IgD-negative memory B cell (primary cell): Measurements from ENCODE around the gene DNAJB7. TPM values are rescaled to one million over a fixed set of nuclear protein-coding genes. Genes with fewer than 3 reads are reported as not detected.
"Not testable (repeated sequence)": the region's sequence is repeated elsewhere in the genome, so short reads cannot be mapped to it uniquely, and the experiment has no call there.

Experiments used
- H3K27ac Mint-ChIP-seq, 3 donors: one replicate each; pipeline ENCODE4 v1.8.0; 2020 to 2022; ENCODE audit warnings: mild to moderate bottlenecking in 3 of 3, mixed read lengths in 3 of 3, moderate library complexity in 1 of 3
- H3K27me3 Mint-ChIP-seq: one replicate; pipeline ENCODE4 v1.8.0; 2021; ENCODE audit warnings: mixed read lengths
- H3K36me3 Mint-ChIP-seq: one replicate; pipeline ENCODE4 v1.8.0; 2020; ENCODE audit warnings: mild to moderate bottlenecking, mixed read lengths
- H3K4me1 Mint-ChIP-seq, 3 donors: one replicate each; pipeline ENCODE4 v1.8.0; 2020 to 2022; ENCODE audit warnings: mixed read lengths in 3 of 3, mild to moderate bottlenecking in 1 of 3
- H3K4me3 Mint-ChIP-seq, 4 donors: one replicate each; pipeline ENCODE4 v1.8.0; 2020 to 2022; ENCODE audit warnings: mild to moderate bottlenecking in 4 of 4, mixed read lengths in 4 of 4, moderate library complexity in 3 of 4
- H3K9me3 Mint-ChIP-seq, 3 donors: one replicate each; pipeline ENCODE4 v1.8.0; 2020 to 2021; ENCODE audit warnings: mixed read lengths in 3 of 3, mild to moderate bottlenecking in 1 of 3
- polyA plus RNA-seq: library from polyadenylated mRNA; unstranded; fragments of 300-500 nt; fragmentation: Illumina TruSeq; gene quantifications from one replicate; pipeline ENCODE4 v1.2.3, GENCODE V29; 2021

Gene DNAJB7
- polyA plus RNA-seq, 1 donor from 2014 or later = 0.09 TPM

DNA sequence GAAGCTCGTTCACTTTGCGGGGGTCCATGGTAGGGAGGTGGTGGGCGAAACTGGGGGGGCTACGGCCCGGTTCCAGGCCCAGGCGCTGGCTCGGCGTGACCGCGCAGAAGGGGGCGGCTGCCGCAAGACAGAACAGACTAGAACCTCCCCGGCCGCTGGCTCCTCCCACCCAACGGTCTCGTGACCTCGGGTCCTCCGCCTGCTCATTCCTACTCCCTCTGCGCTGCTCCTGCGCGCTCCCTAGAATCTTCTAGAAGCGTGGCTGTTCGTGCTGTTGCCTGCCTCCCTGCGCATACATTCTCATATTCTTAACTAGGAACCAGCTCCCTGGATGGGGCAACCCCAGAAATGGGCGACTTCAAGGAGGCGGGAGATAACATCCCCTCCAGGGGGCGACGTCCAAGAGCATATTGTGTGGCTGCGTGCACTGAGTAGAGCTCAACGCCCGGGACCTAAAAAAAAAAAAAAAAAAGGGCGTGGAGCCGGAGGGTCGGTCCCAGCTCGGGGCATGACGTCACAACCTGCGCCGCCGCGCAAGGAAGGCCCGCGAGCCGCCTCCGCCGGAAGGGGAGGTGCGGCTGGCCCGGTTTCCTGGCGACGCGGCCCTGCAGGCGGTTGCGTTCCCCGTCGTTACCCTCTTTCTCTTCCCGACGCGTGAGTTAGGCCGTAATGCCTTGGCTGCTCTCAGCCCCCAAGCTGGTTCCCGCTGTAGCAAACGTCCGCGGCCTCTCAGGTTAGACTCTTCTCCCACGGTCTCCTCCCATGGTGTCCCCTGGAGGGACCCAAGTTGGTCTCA lies 5.2 kb downstream of the DNAJB7 start, which contains the start of the genes ST13 and XPNPEP3:
Gene ST13, minus strand, starts transcription at position 127 of the 796 bp plus-strand sequence. Its CDS starts 99 bp downstream, at position 28.
Gene XPNPEP3, plus strand, starts transcription at position 636 of the 796 bp plus-strand sequence. Its CDS starts 34 bp downstream, at position 670.
- no peaks in the 10 kb centered on the region for H3K9me3 Mint-ChIP-seq
- H3K27ac Mint-ChIP-seq = peak within 1 kb of the TSS; percentile 96 to 100 (median 100)
- peak within 1 kb of the TSS; percentile 96 to 99 (median 98) for H3K4me3 Mint-ChIP-seq
- peaks cover 1% of the 10 kb centered on the region for H3K36me3 Mint-ChIP-seq
- peaks cover 24 to 37% (median 37%) of the 10 kb centered on the region in 3 donors for H3K4me1 Mint-ChIP-seq
- H3K27me3 Mint-ChIP-seq = no peaks in the 10 kb centered on the region

DNA sequence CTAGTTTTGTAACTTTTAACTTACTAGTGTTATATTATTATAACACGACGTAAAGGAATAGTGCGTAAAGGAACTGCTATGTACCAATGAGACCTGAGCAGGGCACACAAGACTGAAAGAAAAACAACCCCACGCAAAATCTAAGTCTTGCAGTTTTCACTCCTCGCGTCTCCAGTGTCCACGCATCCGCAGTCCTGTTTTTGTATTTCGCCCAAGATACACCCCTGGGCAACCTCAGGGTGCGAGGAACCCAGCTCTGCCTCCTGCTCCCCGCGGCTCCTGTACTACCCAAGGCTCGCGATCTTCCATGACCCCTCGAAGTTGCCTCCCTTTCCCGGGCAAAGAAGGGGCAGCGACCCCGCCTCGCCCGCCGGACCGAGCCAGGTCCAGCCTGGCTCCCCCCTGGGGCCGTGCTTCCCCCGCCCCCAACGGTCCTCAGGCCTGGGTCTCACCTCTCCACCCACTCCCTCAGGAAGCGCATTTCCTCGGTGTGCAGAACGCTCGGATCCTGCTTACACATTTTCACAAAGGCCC lies 5.9 kb downstream of the DNAJB7 start:
- peak overlapping the region; percentile 96 to 100 (median 100) for H3K27ac Mint-ChIP-seq
- peaks cover 28 to 42% (median 41%) of the 10 kb centered on the region in 3 donors for H3K4me1 Mint-ChIP-seq
- H3K36me3 Mint-ChIP-seq = no peaks in the 10 kb centered on the region
- H3K9me3 Mint-ChIP-seq = no peaks in the 10 kb centered on the region
- no peaks in the 10 kb centered on the region for H3K27me3 Mint-ChIP-seq
- peak overlapping the region; percentile 96 to 99 (median 98) for H3K4me3 Mint-ChIP-seq

DNA sequence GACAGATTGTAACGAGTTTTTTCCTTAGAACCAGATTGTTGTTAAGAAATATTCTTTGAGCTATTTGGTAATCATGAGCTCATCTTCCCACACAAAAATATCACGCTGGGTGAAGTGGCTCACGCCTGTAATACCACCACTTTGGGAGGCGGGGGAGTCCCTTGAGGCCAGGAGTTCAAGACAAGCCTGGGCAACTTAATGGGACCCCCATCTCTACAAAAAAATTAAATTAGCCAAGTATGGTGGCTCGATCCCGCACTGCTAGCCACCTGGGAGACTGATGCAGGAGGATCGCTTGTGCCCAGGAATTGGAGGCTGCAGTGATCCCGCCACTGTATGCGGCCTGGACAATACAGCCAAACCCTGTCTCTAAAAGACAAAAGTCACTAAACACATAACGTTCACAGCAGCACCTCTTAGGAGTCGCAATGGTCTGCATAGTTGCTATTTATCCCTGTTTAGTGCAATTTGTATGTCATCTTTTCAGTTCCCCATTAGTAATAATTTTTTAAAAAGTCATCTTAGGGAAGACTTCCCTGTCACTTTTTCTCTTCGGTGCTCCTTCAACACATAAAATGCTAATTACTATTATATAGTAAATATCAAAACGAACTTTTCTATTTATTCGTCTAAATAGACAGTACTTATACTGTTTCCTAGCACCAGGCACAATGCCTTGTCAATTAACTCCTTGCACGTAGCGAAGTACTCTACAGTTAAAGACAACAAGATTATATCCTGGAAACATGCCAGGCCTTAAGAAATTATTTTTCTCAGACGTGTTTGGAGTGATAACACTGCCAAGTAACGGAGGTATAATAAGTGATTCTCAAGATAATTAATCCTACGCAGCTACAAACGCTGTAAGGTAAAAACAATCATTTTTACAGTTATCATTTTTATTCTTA lies 6.6 kb downstream of the DNAJB7 start:
- peaks cover 25 to 43% (median 41%) of the 10 kb centered on the region in 3 donors for H3K4me1 Mint-ChIP-seq
- H3K27me3 Mint-ChIP-seq = no peaks in the 10 kb centered on the region
- H3K9me3 Mint-ChIP-seq = no peaks in the 10 kb centered on the region

GRCh38 chr22:40853961-40854360 lies 8.0 kb downstream of the DNAJB7 start:
- peak overlapping the region in 2 of 4 donors; percentile 69 to 96 for H3K4me3 Mint-ChIP-seq
- H3K9me3 Mint-ChIP-seq = no peaks in the 10 kb centered on the region
- H3K27ac Mint-ChIP-seq = peak overlapping the region in 2 of 3 donors; percentile 32 to 96
- H3K4me1 Mint-ChIP-seq = peaks cover 27 to 43% (median 41%) of the 10 kb centered on the region in 3 donors
- no peaks in the 10 kb centered on the region for H3K27me3 Mint-ChIP-seq
- no peaks in the 10 kb centered on the region for H3K36me3 Mint-ChIP-seq

More for the DNA sequence above, 6.6 kb downstream of the DNAJB7 start:
- H3K27ac Mint-ChIP-seq = peak overlapping the region; percentile 53 to 100 (median 96)
- H3K4me3 Mint-ChIP-seq = peak overlapping the region; percentile 96 to 99 (median 98)
- H3K36me3 Mint-ChIP-seq = no peaks in the 10 kb centered on the region

- Mint-ChIP-seq H3K4me3 (peak overlapping the region in 1 of 4 donors; percentile 96), H3K36me3 (no peaks in the 10 kb centered on the region), H3K27ac (peak overlapping the region in 2 of 3 donors; percentile 32 to 96), H3K9me3 (no peaks in the 10 kb centered on the region), H3K4me1 (peaks cover 27 to 43% (median 39%) of the 10 kb centered on the region in 3 donors), H3K27me3 (no peaks in the 10 kb centered on the region)
These were observed 8.6 kb downstream of the DNAJB7 start for GRCh38 chr22:40853333-40853732.

DNA sequence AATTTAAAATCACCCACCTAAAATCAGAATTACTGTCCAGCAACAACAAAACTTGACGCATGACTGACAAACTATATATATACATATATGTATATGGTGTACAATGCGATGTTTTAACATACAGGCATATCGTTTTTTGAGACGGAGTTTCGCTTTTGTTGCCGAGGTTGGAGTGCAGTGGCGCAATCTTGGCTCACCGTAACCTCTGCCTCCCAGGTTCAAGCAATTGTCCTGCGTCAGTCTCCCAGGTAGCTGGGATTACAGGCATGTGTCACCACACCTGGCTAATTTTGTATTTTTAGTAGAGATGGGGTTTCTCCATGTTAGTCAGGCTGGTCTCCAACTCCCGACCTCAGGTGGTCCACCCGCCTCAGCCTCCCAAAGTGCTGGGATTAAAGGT lies 16.1 kb downstream of the DNAJB7 start:
- not testable (repeated sequence) for H3K27ac Mint-ChIP-seq, H3K36me3 Mint-ChIP-seq, H3K4me3 Mint-ChIP-seq, H3K27me3 Mint-ChIP-seq, H3K9me3 Mint-ChIP-seq, H3K4me1 Mint-ChIP-seq

GRCh38 chr22:40844951-40845350 lies 17.0 kb downstream of the DNAJB7 start:
- Mint-ChIP-seq H3K36me3 (peaks cover 7% of the 10 kb centered on the region), H3K27ac (no peak overlapping the region), H3K9me3 (no peaks in the 10 kb centered on the region), H3K4me1 (peaks cover 0 to 7% (median 6%) of the 10 kb centered on the region in 3 donors), H3K4me3 (no peak overlapping the region), H3K27me3 (no peaks in the 10 kb centered on the region)

DNA sequence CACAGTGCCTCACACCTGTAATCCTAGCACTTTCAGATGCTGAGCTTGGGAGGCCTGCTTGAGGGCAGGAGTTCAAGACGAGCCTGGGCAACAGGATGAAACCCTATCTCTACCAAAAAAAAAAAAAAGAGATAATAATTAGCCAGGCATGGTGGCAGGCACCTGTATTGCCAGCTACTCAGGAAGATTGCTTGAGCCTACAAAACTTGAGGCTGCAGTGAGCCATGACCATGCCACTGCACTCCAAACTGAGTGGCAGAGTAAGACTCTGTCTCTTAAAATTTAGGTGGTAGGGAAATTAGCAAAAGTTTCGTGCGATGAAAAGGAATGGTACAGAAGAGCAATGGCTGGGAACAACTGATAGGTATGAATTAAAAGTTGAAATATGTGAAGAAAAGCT lies 23.4 kb downstream of the DNAJB7 start:
- no peaks in the 10 kb centered on the region for H3K27me3 Mint-ChIP-seq
- no peaks in the 10 kb centered on the region for H3K9me3 Mint-ChIP-seq
- H3K27ac Mint-ChIP-seq = no peak overlapping the region
- H3K4me1 Mint-ChIP-seq = peaks cover 0 to 6% (median 5%) of the 10 kb centered on the region in 3 donors
- H3K4me3 Mint-ChIP-seq = no peak overlapping the region
- H3K36me3 Mint-ChIP-seq = peaks cover 4% of the 10 kb centered on the region

GRCh38 chr22:40834619-40835018 lies 27.3 kb downstream of the DNAJB7 start:
- Mint-ChIP-seq H3K36me3 (peaks cover 2% of the 10 kb centered on the region), H3K27ac (no peak overlapping the region), H3K9me3 (no peaks in the 10 kb centered on the region), H3K4me3 (no peak overlapping the region), H3K4me1 (peaks cover 0 to 2% (median 0%) of the 10 kb centered on the region in 3 donors), H3K27me3 (no peaks in the 10 kb centered on the region)

DNA sequence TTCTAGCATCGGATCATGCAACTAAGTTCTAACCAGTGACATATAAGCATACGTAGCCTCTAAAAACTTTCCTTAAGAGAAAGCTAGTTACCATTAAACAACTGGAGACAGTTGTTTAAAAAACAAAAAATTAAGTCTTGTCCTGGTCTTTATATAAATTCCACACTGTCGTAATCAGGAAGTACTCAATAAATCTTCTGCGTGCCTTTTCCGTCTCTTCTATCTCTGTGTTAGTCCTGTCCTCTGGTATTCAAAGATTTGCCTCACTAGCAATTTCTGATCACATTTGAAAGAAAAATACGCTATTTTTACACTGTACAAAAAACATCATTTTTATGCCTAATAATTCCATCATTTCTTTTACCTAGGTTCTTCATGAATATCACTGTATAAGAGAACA lies 32.8 kb downstream of the DNAJB7 start:
- H3K27ac Mint-ChIP-seq = no peak overlapping the region
- H3K4me1 Mint-ChIP-seq = no peaks in the 10 kb centered on the region
- H3K36me3 Mint-ChIP-seq = peaks cover 3% of the 10 kb centered on the region

DNA sequence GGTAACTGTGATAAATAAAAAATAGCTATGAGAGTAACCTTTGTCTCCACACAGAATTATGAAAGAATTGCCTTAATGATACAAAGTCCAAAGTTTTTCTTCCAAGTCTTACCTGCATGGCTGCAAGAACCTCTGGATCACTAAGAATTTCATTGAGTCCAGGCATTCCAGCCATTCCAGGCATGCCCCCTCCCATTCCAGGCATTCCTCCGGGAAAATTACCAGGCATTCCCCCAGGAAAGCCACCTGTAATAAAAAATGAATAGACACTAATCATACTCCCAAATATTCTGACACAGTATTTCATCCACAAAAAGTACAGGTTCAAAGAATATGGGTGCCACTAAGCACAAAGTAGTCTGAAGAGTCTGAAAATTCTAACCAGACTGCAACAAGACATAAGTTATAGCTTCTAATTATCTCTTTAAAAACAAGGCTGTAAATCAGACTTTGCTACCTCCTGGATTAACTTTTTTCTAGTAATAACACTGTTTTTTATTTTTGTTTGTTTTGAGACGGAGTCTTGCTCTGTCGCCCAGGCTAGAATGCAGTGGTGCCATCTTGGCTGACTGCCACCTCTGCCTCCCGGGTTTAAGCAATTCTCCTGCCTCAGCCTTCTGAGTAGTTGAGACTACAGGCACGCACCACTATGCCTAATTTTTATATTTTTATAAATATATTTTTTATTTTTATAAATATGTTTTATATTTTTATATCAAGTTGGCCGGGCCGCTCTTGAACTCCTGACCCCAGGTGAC lies 34.8 kb downstream of the DNAJB7 start:
- H3K9me3 Mint-ChIP-seq = no peaks in the 10 kb centered on the region
- peaks cover 2% of the 10 kb centered on the region for H3K36me3 Mint-ChIP-seq
- no peak overlapping the region for H3K27ac Mint-ChIP-seq
- no peaks in the 10 kb centered on the region for H3K27me3 Mint-ChIP-seq
- H3K4me3 Mint-ChIP-seq = no peak overlapping the region
- peaks cover 0 to 3% (median 0%) of the 10 kb centered on the region in 3 donors for H3K4me1 Mint-ChIP-seq

More for the DNA sequence above, 32.8 kb downstream of the DNAJB7 start:
- Mint-ChIP-seq H3K27me3 (no peaks in the 10 kb centered on the region), H3K4me3 (no peak overlapping the region), H3K9me3 (no peaks in the 10 kb centered on the region)

DNA sequence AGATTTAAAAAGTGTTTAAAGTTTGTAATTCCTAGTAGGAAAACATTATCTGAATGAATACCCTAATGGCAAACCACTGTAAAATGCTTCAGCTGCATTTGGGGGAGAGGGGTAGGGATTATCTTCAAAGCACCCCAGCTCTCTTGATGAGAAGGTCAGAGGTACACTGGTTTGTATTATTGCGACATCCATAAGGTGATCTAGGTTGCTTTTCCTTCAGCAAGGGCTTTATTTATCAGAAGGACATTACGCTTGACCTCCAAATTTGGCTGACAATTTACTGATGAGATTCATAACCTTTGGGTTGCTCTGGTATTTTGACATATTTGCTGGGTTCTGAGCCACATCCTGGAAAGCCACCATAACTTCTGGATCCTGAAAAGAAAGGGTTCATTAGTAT lies 35.6 kb downstream of the DNAJB7 start:
- not testable (repeated sequence) for H3K9me3 Mint-ChIP-seq, H3K27me3 Mint-ChIP-seq, H3K36me3 Mint-ChIP-seq, H3K4me3 Mint-ChIP-seq, H3K4me1 Mint-ChIP-seq, H3K27ac Mint-ChIP-seq

- Mint-ChIP-seq H3K4me3 (no peak overlapping the region), H3K27me3 (no peaks in the 10 kb centered on the region), H3K36me3 (peaks cover 2% of the 10 kb centered on the region), H3K9me3 (no peaks in the 10 kb centered on the region), H3K27ac (no peak overlapping the region), H3K4me1 (peaks cover 0 to 12% (median 4%) of the 10 kb centered on the region in 3 donors)
These were observed 38.5 kb downstream of the DNAJB7 start for GRCh38 chr22:40823426-40823825.

DNA sequence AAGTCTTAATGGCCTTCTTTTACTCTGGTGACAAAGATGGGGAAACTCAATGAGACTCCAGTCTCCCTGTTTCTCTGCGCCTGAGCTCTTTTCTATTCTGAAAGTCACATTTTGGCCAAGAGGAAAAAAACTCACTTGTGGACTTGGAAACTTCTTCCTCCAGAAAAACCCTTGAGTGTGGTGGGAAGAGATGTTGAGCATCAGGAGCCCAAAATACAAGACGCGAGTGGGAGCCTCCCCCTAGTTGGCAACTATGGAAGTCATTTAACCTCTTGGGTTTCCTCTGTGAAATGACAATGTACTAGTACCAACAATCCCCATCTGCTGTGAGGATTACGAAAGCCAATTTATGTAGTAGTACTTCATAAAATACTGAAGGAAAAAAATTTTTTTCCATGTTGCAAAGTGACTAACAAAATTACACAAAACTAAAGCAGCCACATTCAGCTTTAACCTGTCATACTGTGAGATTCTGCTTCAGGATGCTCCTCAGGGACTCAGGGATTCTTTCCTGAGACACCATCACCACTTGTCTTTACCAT lies 42.2 kb downstream of the DNAJB7 start:
- H3K36me3 Mint-ChIP-seq = peaks cover 5% of the 10 kb centered on the region
- peak overlapping the region in 2 of 3 donors; percentile 52 to 80 for H3K27ac Mint-ChIP-seq
- H3K4me1 Mint-ChIP-seq = peaks cover 15 to 30% (median 21%) of the 10 kb centered on the region in 3 donors
- H3K9me3 Mint-ChIP-seq = no peaks in the 10 kb centered on the region
- no peaks in the 10 kb centered on the region for H3K27me3 Mint-ChIP-seq
- peak overlapping the region; percentile 90 to 98 (median 96) for H3K4me3 Mint-ChIP-seq
